ENCODE results near the gene SLAMF1. TPM values are rescaled to one million over a fixed set of nuclear protein-coding genes. Genes with fewer than 3 reads are reported as not detected.

The SLAMF1 gene
- polyA plus RNA-seq, 1 experiment: not detected

- no peaks in the 10 kb centered on the region for H3K9me3 ChIP-seq (ENCODE audit: control insufficient read depth, insufficient read depth, low read length)
- ChIA-PET CTCF (no interaction called here), POLR2A (no interaction called here)
- no peak overlapping the region for H3K4me3 ChIP-seq (ENCODE audit: low read depth, low read length)
- no peaks in the 10 kb centered on the region for H3K27me3 ChIP-seq (ENCODE audit: control insufficient read depth, insufficient read depth, low read length)
- DNase-seq (ENCODE audit: low read depth, low spot score): no peak
- no peak for TF ChIP-seq CTCF (IDR thresholded peaks at IDR 0.05; ENCODE audit: low read depth, low read length)
- H3K27ac ChIP-seq (ENCODE audit: low read depth, low read length): no peak overlapping the region
Measured at GRCh38 chr1:160643138-160643537, 3.7 kb downstream of the SLAMF1 start.

GRCh38 chr1:160642281-160642644 lies 4.6 kb downstream of the SLAMF1 start:
- ChIA-PET CTCF (no interaction called here), POLR2A (no interaction called here)
- H3K9me3 ChIP-seq (ENCODE audit: control insufficient read depth, insufficient read depth, low read length): no peaks in the 10 kb centered on the region

DNA sequence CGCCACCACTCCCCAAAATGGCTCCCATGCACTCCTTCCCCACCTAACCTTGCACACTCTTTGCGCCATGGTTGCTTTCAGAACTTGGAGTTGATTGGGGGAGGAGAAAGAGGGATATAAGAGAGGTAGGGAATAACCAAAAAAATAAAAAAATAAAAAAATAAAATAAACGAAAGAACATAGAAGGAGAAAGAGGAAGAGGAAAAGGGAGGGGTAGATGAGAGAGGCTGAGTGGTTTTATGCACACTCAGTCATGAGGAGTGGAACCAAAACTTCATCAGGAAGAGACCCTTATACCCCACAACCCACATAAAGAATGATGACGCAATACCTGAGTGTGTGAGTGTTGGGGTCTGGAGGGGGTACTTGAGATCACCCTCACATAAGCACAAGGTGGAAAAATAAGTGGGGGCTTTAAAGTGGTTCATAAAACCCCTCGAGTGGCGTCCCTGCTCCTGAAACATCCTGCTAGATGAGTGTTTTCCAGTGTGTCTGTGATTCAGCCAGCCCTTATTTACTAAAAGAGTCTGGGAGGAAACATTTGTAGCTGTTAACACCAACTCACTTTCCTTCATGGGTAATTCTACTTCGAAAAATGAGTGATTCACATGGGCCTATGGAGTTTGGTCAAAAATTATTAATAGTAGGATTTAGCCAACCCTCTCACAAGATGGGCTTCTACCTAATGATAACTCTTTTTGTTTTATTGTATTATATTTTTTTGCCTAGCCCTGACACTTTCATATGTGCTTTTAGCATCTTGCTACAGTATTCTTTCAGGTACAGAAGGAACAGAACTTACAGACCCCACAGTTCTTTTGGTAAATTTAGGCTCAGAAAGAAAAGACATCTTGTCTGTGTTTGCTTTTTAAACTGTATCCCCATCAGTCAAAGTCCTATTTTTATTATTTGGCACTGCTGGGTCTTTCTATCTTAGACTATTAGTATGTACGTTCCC lies 5.2 kb downstream of the SLAMF1 start:
- DNase-seq (ENCODE audit: low read depth, low spot score): no peak
- no peaks in the 10 kb centered on the region for H3K27me3 ChIP-seq (ENCODE audit: control insufficient read depth, insufficient read depth, low read length)
- POLR2A ChIA-PET: no interaction called here
- no peaks in the 10 kb centered on the region for H3K9me3 ChIP-seq (ENCODE audit: control insufficient read depth, insufficient read depth, low read length)
- CTCF ChIA-PET: interaction anchor here (0.8 kb wide), 1 partner anchor 34 kb away, joined by 3 read pairs; no protein-coding TSS in a partner anchor
- H3K4me3 ChIP-seq (ENCODE audit: low read depth, low read length): no peak overlapping the region
- TF ChIP-seq CTCF (IDR thresholded peaks at IDR 0.05; ENCODE audit: low read depth, low read length): no peak
- no peak overlapping the region for H3K27ac ChIP-seq (ENCODE audit: low read depth, low read length)

More at GRCh38 chr1:160642281-160642644, 4.6 kb downstream of the SLAMF1 start:
- Histone ChIP-seq H3K4me3 (ENCODE audit: low read depth, low read length) (no peak overlapping the region), H3K27ac (ENCODE audit: low read depth, low read length) (no peak overlapping the region), H3K27me3 (ENCODE audit: control insufficient read depth, insufficient read depth, low read length) (no peaks in the 10 kb centered on the region)
- no peak for DNase-seq (ENCODE audit: low read depth, low spot score)
- no peak for TF ChIP-seq CTCF (IDR thresholded peaks at IDR 0.05; ENCODE audit: low read depth, low read length)

GRCh38 chr1:160640359-160641123 lies 6.3 kb downstream of the SLAMF1 start:
- no peak for TF ChIP-seq CTCF (IDR thresholded peaks at IDR 0.05; ENCODE audit: low read depth, low read length)
- ChIA-PET CTCF (interaction anchor here (0.8 kb wide), 1 partner anchor 35 kb away, joined by 3 read pairs; no protein-coding TSS in a partner anchor), POLR2A (no interaction called here)
- no peaks in the 10 kb centered on the region for H3K9me3 ChIP-seq (ENCODE audit: control insufficient read depth, insufficient read depth, low read length)
- H3K27ac ChIP-seq (ENCODE audit: low read depth, low read length): no peak overlapping the region
- H3K27me3 ChIP-seq (ENCODE audit: control insufficient read depth, insufficient read depth, low read length): no peaks in the 10 kb centered on the region
- no peak for DNase-seq (ENCODE audit: low read depth, low spot score)
- H3K4me3 ChIP-seq (ENCODE audit: low read depth, low read length): no peak overlapping the region

DNA sequence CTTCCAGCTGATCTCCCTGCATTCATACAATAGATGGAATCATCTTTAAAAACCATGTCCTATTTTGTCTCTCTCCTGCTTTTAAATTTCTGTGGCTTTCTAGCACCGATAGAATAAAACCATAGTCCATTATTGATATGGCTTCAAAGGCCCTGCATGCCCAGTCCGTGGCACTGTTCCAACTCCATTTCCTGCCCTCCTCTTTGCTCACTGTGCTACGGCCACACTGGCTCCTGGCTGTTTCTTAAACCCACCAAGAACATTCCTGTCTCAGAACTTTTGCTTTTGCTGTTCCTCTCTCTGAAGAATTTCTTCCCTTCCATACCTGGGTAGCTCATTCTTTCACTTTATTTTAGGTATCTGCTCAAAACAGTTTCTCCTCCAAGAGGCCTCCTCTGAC lies 7.2 kb downstream of the SLAMF1 start:
- H3K27me3 ChIP-seq (ENCODE audit: control insufficient read depth, insufficient read depth, low read length): no peaks in the 10 kb centered on the region
- no peak overlapping the region for H3K27ac ChIP-seq (ENCODE audit: low read depth, low read length)
- DNase-seq (ENCODE audit: low read depth, low spot score): no peak
- POLR2A ChIA-PET: no interaction called here
- no peaks in the 10 kb centered on the region for H3K9me3 ChIP-seq (ENCODE audit: control insufficient read depth, insufficient read depth, low read length)
- no peak overlapping the region for H3K4me3 ChIP-seq (ENCODE audit: low read depth, low read length)
- TF ChIP-seq CTCF (IDR thresholded peaks at IDR 0.05; ENCODE audit: low read depth, low read length): no peak
- CTCF ChIA-PET: no interaction called here
